ENCODE data around the gene F8. TPM values are rescaled to one million over a fixed set of nuclear protein-coding genes. Genes with fewer than 3 reads are reported as not detected.

F8 gene
- total RNA-seq, 1 experiment from 2014 or later, result 12.4 TPM

DNA sequence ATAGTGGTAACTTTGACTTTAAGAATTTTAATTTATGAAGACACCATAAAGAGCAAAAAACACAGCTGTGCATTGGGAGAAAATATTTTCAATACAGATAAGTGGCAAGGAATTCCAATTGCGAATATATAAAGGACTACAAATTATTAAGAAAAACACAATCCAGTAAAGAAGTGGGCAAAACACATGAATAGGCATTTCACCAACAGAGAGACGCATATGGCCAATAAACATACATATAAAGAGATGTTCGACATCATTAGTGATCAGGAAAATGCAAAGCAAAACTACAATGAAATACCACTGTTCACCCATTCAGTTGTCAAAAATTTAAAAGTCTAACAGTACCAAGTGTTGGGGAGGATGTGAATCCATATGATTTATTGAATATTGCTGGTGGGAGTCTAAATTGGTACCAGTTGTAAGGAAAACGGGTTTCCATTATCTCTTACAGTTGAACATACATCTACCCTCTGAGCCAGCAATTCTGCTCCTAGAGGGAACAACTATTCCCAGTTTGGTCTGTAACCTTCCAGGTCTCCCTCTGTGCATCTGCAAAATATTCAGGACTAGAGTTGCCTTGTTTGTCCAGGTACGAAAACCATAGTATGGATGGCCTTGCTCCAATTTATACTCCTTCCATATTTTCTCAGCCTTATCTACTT lies 215.6 kb downstream of the F8 start:
- intact Hi-C loops (cut with micrococcal nuclease; ENCODE audit: unreplicated experiment), result no loop called here
- H3K27ac ChIP-seq (ENCODE audit: low read length), result no peak overlapping the region
- TF ChIP-seq POLR2AphosphoS5 (IDR thresholded peaks at IDR 0.05; ENCODE audit: low read depth, low read length) (no peak), TCF7L2 (IDR thresholded peaks at IDR 0.05; ENCODE audit: low read depth, low read length) (no peak), SIN3A (IDR thresholded peaks at IDR 0.05; ENCODE audit: borderline replicate concordance, insufficient read depth, low read depth, low read length) (no peak), CTCF (IDR thresholded peaks at IDR 0.05) (no peak)
- TF ChIP-seq, protein P1, sequence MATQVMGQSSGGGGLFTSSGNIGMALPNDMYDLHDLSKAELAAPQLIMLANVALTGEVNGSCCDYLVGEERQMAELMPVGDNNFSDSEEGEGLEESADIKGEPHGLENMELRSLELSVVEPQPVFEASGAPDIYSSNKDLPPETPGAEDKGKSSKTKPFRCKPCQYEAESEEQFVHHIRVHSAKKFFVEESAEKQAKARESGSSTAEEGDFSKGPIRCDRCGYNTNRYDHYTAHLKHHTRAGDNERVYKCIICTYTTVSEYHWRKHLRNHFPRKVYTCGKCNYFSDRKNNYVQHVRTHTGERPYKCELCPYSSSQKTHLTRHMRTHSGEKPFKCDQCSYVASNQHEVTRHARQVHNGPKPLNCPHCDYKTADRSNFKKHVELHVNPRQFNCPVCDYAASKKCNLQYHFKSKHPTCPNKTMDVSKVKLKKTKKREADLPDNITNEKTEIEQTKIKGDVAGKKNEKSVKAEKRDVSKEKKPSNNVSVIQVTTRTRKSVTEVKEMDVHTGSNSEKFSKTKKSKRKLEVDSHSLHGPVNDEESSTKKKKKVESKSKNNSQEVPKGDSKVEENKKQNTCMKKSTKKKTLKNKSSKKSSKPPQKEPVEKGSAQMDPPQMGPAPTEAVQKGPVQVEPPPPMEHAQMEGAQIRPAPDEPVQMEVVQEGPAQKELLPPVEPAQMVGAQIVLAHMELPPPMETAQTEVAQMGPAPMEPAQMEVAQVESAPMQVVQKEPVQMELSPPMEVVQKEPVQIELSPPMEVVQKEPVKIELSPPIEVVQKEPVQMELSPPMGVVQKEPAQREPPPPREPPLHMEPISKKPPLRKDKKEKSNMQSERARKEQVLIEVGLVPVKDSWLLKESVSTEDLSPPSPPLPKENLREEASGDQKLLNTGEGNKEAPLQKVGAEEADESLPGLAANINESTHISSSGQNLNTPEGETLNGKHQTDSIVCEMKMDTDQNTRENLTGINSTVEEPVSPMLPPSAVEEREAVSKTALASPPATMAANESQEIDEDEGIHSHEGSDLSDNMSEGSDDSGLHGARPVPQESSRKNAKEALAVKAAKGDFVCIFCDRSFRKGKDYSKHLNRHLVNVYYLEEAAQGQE (IDR thresholded peaks at IDR 0.05; ENCODE audit: insufficient read depth in 1 of 2, low read depth in 2 of 2, low read length in 1 of 2), result no peak
- POLR2A ChIA-PET, result no interaction called here
- peaks cover 24% of the 10 kb centered on the region for H3K4me1 ChIP-seq (ENCODE audit: control insufficient read depth, insufficient read depth, low read length)
- BruUV-seq (replicated peaks), result no TSS peak
- no peak for ATAC-seq
- H3K27me3 ChIP-seq (ENCODE audit: control insufficient read depth, insufficient read depth, low read length), result no peaks in the 10 kb centered on the region
- CTCF ChIA-PET, result no interaction called here
- no peaks in the 10 kb centered on the region for H3K36me3 ChIP-seq (ENCODE audit: control insufficient read depth, insufficient read depth, low read length)
- H3K4me3 ChIP-seq (ENCODE audit: low read depth in 2 of 2, low read length in 2 of 2), result no peak overlapping the region
- in situ Hi-C loops (cut with HindIII; ENCODE audit: low pct_unique_long_range_greater_than_20kb, low sequenced_read_pairs), result no loop called here
- no peak for DNase-seq (ENCODE audit: low read depth, low spot score)
- H3K9me3 ChIP-seq (ENCODE audit: control insufficient read depth, insufficient read depth, low read depth, low read length), result peaks cover 8% of the 10 kb centered on the region; the same call in 1 of the 2 replicates

GRCh38 chrX:154805696-154806091 lies 216.8 kb downstream of the F8 start:
- BruUV-seq (replicated peaks), result no TSS peak
- no peaks in the 10 kb centered on the region for H3K27me3 ChIP-seq (ENCODE audit: control insufficient read depth, insufficient read depth, low read length)
- in situ Hi-C loops (cut with HindIII; ENCODE audit: low pct_unique_long_range_greater_than_20kb, low sequenced_read_pairs), result no loop called here
- no peaks in the 10 kb centered on the region for H3K36me3 ChIP-seq (ENCODE audit: control insufficient read depth, insufficient read depth, low read length)
- intact Hi-C loops (cut with micrococcal nuclease; ENCODE audit: unreplicated experiment), result no loop called here
- POLR2A ChIA-PET, result interaction anchor here (0.6 to 1.0 kb wide), 3 partner anchors 10 to 258 kb away, joined by 3 to 5 read pairs (median 4); partner anchors contain the start of gene IKBKG
- peak; percentile 54 for ATAC-seq
- 0 out of 2 replicates have a peak, but pooled peaks have one; percentile 48 for TF ChIP-seq TCF7L2 (IDR thresholded peaks at IDR 0.05; ENCODE audit: low read depth, low read length)
- no peak for TF ChIP-seq CTCF (IDR thresholded peaks at IDR 0.05)
- TF ChIP-seq, protein P1 (IDR thresholded peaks at IDR 0.05; ENCODE audit: insufficient read depth in 1 of 2, low read depth in 2 of 2, low read length in 1 of 2), result no peak
- CTCF ChIA-PET, result interaction anchor here (0.6 to 0.7 kb wide), 3 partner anchors 37 to 441 kb away, joined by 3 to 6 read pairs (median 3); no protein-coding TSS in a partner anchor
- H3K4me1 ChIP-seq (ENCODE audit: control insufficient read depth, insufficient read depth, low read length), result peaks cover 37% of the 10 kb centered on the region
- no peak for DNase-seq (ENCODE audit: low read depth, low spot score)
- H3K9me3 ChIP-seq (ENCODE audit: control insufficient read depth, insufficient read depth, low read depth, low read length), result peaks cover 8% of the 10 kb centered on the region; the same call in 1 of the 2 replicates
- peak overlapping the region; percentile 68 for H3K27ac ChIP-seq (ENCODE audit: low read length)
- H3K4me3 ChIP-seq (ENCODE audit: low read depth in 2 of 2, low read length in 2 of 2), result peak overlapping the region; percentile 75 to 81
